Posterior vena cava (tissue), 2 donors: ENCODE results near the gene FBXO47. TPM values are rescaled to one million over a fixed set of nuclear protein-coding genes. Genes with fewer than 3 reads are reported as not detected.

ENCODE experiments used
- DNase-seq: peaks from one replicate; pipeline ENCODE4 v3.0.0-alpha.2; 2020; ENCODE audit warnings: low spot score
- intact Hi-C, 2 donors: fragments of 100-400 bp; cut with DNase I; formaldehyde crosslinking; loops; one replicate each; pipeline versions ENCODE4 v1.14.1 to v1.14.2; 2022 to 2023
- long read RNA-seq, 2 donors: library from polyadenylated mRNA; unstranded; transcript quantifications; one replicate each; pipeline ENCODE4 v2.0.0, GENCODE V29; 2020 to 2021
- total RNA-seq, 2 donors: library from RNA; stranded (reverse); fragmentation: NEBNext Ultra II Directional; extraction: Animal tissue kit (Norgen Biotek cat#: 25700); gene quantifications; one replicate each; pipeline ENCODE4 v1.2.1, GENCODE V29; 2021
- donor health status: DM: yes; HTN: yes; CAD: no.
- donor health status: DM: yes; HTN: yes; CAD: no.

FBXO47 gene
- not detected for total RNA-seq
- long read RNA-seq, donor 1 = 0 reads
- long read RNA-seq, donor 2 = 0 reads

- intact Hi-C loops = no loop called here
- peak; percentile 97 for DNase-seq
These were observed at the start of gene FBXO47 for GRCh38 chr17:38967290-38967738. Gene FBXO47 (minus strand): TSS chr17:38967403. CDS start chr17:38963025, 4,378 bp downstream.

GRCh38 chr17:39016193-39017153 is 49.3 kb upstream of the FBXO47 start:
- intact Hi-C loops = no loop called here
- peak; percentile 47 for DNase-seq

GRCh38 chr17:39015546-39015935 is 48.3 kb upstream of the FBXO47 start:
- intact Hi-C loops = no loop called here

GRCh38 chr17:39014795-39015545 is 47.8 kb upstream of the FBXO47 start:
- intact Hi-C loops = no loop called here
- peak; percentile 57 for DNase-seq

More at GRCh38 chr17:39015546-39015935, 48.3 kb upstream of the FBXO47 start:
- DNase-seq = peak; percentile 65

GRCh38 chr17:39014044-39014794 is 47.0 kb upstream of the FBXO47 start:
- DNase-seq = peak; percentile 45
- intact Hi-C loops = no loop called here

- intact Hi-C loops = no loop called here
- no peak for DNase-seq
These were observed 45.5 kb upstream of the FBXO47 start for GRCh38 chr17:39012725-39013124.

GRCh38 chr17:39011907-39012468 is 44.8 kb upstream of the FBXO47 start:
- DNase-seq = peak; percentile 65
- intact Hi-C loops = no loop called here

GRCh38 chr17:39009581-39010001 is 42.4 kb upstream of the FBXO47 start:
- intact Hi-C loops = no loop called here
- peak; percentile 20 for DNase-seq

- no peak for DNase-seq
- intact Hi-C loops = no loop called here
These were observed 41.4 kb upstream of the FBXO47 start for GRCh38 chr17:39008633-39009032.

- DNase-seq = peak; percentile 96
- intact Hi-C loops = no loop called here
These were observed 36.0 kb upstream of the FBXO47 start for GRCh38 chr17:39002991-39003715.

GRCh38 chr17:39001703-39002637 is 34.8 kb upstream of the FBXO47 start:
- intact Hi-C loops = no loop called here
- peak; percentile 97 for DNase-seq

- intact Hi-C loops = no loop called here
- no peak for DNase-seq
These were observed 32.9 kb upstream of the FBXO47 start for GRCh38 chr17:39000021-39000601.

- no peak for DNase-seq
- intact Hi-C loops = no loop called here
These were observed 29.6 kb upstream of the FBXO47 start for GRCh38 chr17:38996660-38997337.

- intact Hi-C loops = no loop called here
These were observed 26.8 kb upstream of the FBXO47 start for GRCh38 chr17:38994026-38994425.

GRCh38 chr17:38984666-38985065 is 17.5 kb upstream of the FBXO47 start:
- intact Hi-C loops = loop anchor here (1.0 to 10.0 kb wide), 4 partner anchors 143 to 260 kb away; partner anchors contain the start of gene PLXDC1 (in 1 of the 2)
- no peak for DNase-seq

More at GRCh38 chr17:38994026-38994425, 26.8 kb upstream of the FBXO47 start:
- DNase-seq = no peak
